GM19023 (cell line): Measurements from ENCODE around the gene KRTAP10-2.

Source experiments
- ATAC-seq: cut with Tn5 transposase; IDR thresholded peaks from one replicate; pipeline ENCODE4 v1.9.1; 2021; ENCODE audit warnings: mild to moderate bottlenecking, moderate library complexity; ENCODE audit not compliant: unreplicated experiment

The KRTAP10-2 gene

GRCh38 chr21:44515359-44516165, 35.7 kb downstream of the KRTAP10-2 start:
- ATAC-seq: no peak

GRCh38 chr21:44514746-44515358, 36.5 kb downstream of the KRTAP10-2 start:
- ATAC-seq: no peak

GRCh38 chr21:44514218-44514520, 37.1 kb downstream of the KRTAP10-2 start:
- ATAC-seq: no peak

- no peak for ATAC-seq
Measured at GRCh38 chr21:44513389-44514217, 37.7 kb downstream of the KRTAP10-2 start.

- no peak for ATAC-seq
Measured at GRCh38 chr21:44512496-44513388, 38.6 kb downstream of the KRTAP10-2 start.

GRCh38 chr21:44511938-44512275, 39.4 kb downstream of the KRTAP10-2 start:
- no peak for ATAC-seq

- no peak for ATAC-seq
Measured at GRCh38 chr21:44511219-44511937, 39.9 kb downstream of the KRTAP10-2 start.

- no peak for ATAC-seq
Measured at GRCh38 chr21:44510508-44511218, 40.6 kb downstream of the KRTAP10-2 start.

GRCh38 chr21:44510109-44510507, 41.2 kb downstream of the KRTAP10-2 start:
- ATAC-seq: no peak

- ATAC-seq: no peak
Measured at GRCh38 chr21:44509539-44509938, 41.8 kb downstream of the KRTAP10-2 start.

- no peak for ATAC-seq
Measured at GRCh38 chr21:44508711-44509445, 42.4 kb downstream of the KRTAP10-2 start.

- no peak for ATAC-seq
Measured at GRCh38 chr21:44508426-44508710, 42.9 kb downstream of the KRTAP10-2 start.

- ATAC-seq: no peak
Measured at GRCh38 chr21:44507673-44508425, 43.5 kb downstream of the KRTAP10-2 start.

GRCh38 chr21:44506279-44507255, 44.7 kb downstream of the KRTAP10-2 start:
- no peak for ATAC-seq

GRCh38 chr21:44505673-44506278, 45.5 kb downstream of the KRTAP10-2 start:
- no peak for ATAC-seq

GRCh38 chr21:44503901-44504399, 47.4 kb downstream of the KRTAP10-2 start:
- no peak for ATAC-seq
